Heart left ventricle (tissue), 13 donors: ENCODE measurements around the gene HNRNPL.

Source experiments
- POLR2A ChIP-seq, 2 donors: fragments of 450-650 bp; IDR thresholded peaks; one replicate each; pipeline ENCODE4 v1.6.1; 2017; ENCODE audit warnings: antibody characterized with exemption in 2 of 2, mild to moderate bottlenecking in 2 of 2, moderate library complexity in 2 of 2
- TF ChIP-seq, protein P1 (sequence below), 12 donors: fragments of 200-600 bp; sonication (generic) in 4 of 12; IDR thresholded peaks; one replicate each; pipeline versions ENCODE4 v1.5.0 to v1.8.0; 2018 to 2022; ENCODE audit warnings: antibody characterized with exemption in 12 of 12, mild to moderate bottlenecking in 5 of 12
- donor health status: ischemic (EF 13 %, LVEDD 7.1; RV severe dilation, severe dysfunction).
- donor health status: DM: no; HTN: yes; CAD: no.
- donor health status: DM: no; HTN: no; CAD: no.
- donor health status: ischemic (EF 25% LVEDD 6.9; RV normal size, moderate dysfunction).
- donor health status: ischemic (EF 25% LVEDD 5.7; RV mildly dilated, moderate dysfunction).
- donor health status: ischemic (EF 35%, LVEDD 5.7; RV mildly dilated, moderate dysfunction).
- donor health status: nonischemic (EF 11% LVEDD 7.7; RV severe dilation, severe dysfunction).
- donor health status: DM: yes; HTN: yes; CAD: no.
- donor health status: PGD.
- donor health status: ischemic (EF 29% LVEDD 5.4; RV normal size, mild dysfunction).
- donor health status: nonischemic (EF 23%, LVEDD 6.1; RV moderate dilation, normal function).

DNA sequence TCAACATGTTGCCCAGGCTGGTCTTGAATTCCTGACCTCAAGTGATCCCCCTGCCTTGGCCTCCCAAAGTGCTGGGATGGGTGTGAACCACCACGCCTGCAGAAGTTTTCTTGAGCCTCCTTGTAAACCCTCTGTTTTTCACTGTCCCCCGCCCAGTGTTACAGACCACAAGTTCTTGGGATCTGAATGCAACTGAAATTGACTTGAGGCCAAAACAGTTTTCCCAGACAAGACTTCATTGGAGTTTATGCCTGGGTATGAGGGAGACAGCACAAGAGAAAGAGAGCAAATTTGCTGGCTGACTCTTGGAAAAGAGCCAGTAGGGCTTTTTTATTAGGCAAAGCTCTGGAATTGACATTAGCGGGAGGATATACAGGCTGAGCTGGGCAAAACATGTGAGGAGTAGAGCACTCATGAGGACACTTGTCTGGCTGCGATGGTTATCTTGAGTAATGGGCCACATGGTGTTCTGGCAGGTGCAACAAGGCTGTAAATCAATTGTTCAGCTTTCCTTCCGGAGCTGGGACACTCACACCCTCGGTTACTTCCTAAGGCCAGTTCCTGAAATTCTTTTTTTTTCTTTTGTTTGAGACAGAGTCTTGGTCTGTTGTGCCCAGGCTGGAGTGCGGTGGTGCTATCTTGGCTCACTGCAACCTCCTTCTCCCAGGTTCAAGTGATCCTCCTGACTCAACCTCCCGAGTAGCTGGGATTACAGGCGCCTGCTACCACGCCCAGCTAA, 12.7 kb upstream of the HNRNPL start:
- TF ChIP-seq, protein P1, sequence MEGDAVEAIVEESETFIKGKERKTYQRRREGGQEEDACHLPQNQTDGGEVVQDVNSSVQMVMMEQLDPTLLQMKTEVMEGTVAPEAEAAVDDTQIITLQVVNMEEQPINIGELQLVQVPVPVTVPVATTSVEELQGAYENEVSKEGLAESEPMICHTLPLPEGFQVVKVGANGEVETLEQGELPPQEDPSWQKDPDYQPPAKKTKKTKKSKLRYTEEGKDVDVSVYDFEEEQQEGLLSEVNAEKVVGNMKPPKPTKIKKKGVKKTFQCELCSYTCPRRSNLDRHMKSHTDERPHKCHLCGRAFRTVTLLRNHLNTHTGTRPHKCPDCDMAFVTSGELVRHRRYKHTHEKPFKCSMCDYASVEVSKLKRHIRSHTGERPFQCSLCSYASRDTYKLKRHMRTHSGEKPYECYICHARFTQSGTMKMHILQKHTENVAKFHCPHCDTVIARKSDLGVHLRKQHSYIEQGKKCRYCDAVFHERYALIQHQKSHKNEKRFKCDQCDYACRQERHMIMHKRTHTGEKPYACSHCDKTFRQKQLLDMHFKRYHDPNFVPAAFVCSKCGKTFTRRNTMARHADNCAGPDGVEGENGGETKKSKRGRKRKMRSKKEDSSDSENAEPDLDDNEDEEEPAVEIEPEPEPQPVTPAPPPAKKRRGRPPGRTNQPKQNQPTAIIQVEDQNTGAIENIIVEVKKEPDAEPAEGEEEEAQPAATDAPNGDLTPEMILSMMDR (IDR thresholded peaks at IDR 0.05): no peak
- TF ChIP-seq POLR2A (IDR thresholded peaks at IDR 0.05): no peak
